ENCODE measurements around the gene EMB.

DNA sequence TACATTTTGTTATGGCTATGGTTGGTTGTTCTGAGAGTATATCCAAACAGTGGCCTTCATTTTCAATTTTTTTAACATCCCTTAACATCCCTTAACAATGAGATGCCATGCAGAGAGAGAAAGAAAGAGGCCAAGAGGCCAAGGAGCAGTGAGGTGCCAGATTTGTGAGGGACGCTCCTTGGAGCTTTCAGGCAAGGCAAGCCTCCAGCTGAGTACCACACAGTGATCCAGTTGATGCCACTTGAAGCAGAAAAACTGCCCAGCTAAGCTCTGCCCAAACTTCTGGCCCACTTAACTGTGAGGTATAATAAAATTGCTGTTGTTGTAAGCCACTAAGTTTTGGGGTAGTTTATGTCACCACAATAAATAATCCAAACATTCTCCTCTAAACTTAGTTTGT, 22.6 kb upstream of the EMB start:
- TF ChIP-seq, protein P1, sequence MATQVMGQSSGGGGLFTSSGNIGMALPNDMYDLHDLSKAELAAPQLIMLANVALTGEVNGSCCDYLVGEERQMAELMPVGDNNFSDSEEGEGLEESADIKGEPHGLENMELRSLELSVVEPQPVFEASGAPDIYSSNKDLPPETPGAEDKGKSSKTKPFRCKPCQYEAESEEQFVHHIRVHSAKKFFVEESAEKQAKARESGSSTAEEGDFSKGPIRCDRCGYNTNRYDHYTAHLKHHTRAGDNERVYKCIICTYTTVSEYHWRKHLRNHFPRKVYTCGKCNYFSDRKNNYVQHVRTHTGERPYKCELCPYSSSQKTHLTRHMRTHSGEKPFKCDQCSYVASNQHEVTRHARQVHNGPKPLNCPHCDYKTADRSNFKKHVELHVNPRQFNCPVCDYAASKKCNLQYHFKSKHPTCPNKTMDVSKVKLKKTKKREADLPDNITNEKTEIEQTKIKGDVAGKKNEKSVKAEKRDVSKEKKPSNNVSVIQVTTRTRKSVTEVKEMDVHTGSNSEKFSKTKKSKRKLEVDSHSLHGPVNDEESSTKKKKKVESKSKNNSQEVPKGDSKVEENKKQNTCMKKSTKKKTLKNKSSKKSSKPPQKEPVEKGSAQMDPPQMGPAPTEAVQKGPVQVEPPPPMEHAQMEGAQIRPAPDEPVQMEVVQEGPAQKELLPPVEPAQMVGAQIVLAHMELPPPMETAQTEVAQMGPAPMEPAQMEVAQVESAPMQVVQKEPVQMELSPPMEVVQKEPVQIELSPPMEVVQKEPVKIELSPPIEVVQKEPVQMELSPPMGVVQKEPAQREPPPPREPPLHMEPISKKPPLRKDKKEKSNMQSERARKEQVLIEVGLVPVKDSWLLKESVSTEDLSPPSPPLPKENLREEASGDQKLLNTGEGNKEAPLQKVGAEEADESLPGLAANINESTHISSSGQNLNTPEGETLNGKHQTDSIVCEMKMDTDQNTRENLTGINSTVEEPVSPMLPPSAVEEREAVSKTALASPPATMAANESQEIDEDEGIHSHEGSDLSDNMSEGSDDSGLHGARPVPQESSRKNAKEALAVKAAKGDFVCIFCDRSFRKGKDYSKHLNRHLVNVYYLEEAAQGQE (IDR thresholded peaks at IDR 0.05; ENCODE audit: borderline replicate concordance) = no peak
- TF ChIP-seq RAD21 (conservative IDR thresholded peaks at IDR 0.05) (no peak), POLR2AphosphoS5 (IDR thresholded peaks at IDR 0.05) (no peak), EZH2 (IDR thresholded peaks at IDR 0.05; ENCODE audit: borderline replicate concordance, insufficient read depth, low read length, poor library complexity, severe bottlenecking) (no peak)

Measured in neural cell (in vitro differentiated cells).